Measurements from ENCODE around the gene TEX9.

Gene TEX9

GRCh38 chr15:56440214-56440770 lies 75.1 kb downstream of the TEX9 start:
- Histone ChIP-seq H3K9me3 (ENCODE audit: insufficient read depth, low read length) (no peaks in the 10 kb centered on the region), H3K27me3 (ENCODE audit: low read depth, low read length) (no peaks in the 10 kb centered on the region), H3K9ac (ENCODE audit: low read length) (no peak overlapping the region), H3K4me3 (ENCODE audit: low read length) (no peak overlapping the region), H3K4me2 (ENCODE audit: low read length) (no peak overlapping the region), H4K20me1 (ENCODE audit: insufficient read depth, low read length) (no peaks in the 10 kb centered on the region), H3K36me3 (replicated peaks; ENCODE audit: low read depth, low read length) (peaks cover 37% of the 10 kb centered on the region), H2AFZ (ENCODE audit: low read depth, low read length) (no peak overlapping the region), H3K4me1 (ENCODE audit: low read length) (no peaks in the 10 kb centered on the region), H3K79me2 (ENCODE audit: low read length) (no peaks in the 10 kb centered on the region), H3K27ac (ENCODE audit: low read length) (no peak overlapping the region)
- TF ChIP-seq CTCF (IDR thresholded peaks at IDR 0.05; ENCODE audit: low read depth, low read length) (no peak), EZH2phosphoT487 (IDR thresholded peaks at IDR 0.05; ENCODE audit: low read depth) (no peak)

- TF ChIP-seq CTCF (IDR thresholded peaks at IDR 0.05; ENCODE audit: low read depth, low read length) (no peak), EZH2phosphoT487 (IDR thresholded peaks at IDR 0.05; ENCODE audit: low read depth) (no peak)
- no peak overlapping the region for H3K4me3 ChIP-seq (ENCODE audit: low read length)
- no peaks in the 10 kb centered on the region for H3K27me3 ChIP-seq (ENCODE audit: low read depth, low read length)
Observed at GRCh38 chr15:56442354-56442753, 77.1 kb downstream of the TEX9 start.

GRCh38 chr15:56445746-56446145 lies 80.5 kb downstream of the TEX9 start:
- H3K27me3 ChIP-seq (ENCODE audit: low read depth, low read length), result no peaks in the 10 kb centered on the region
- no peaks in the 10 kb centered on the region for H3K9me3 ChIP-seq (ENCODE audit: insufficient read depth, low read length)
- H3K4me3 ChIP-seq (ENCODE audit: low read length), result no peak overlapping the region
- no peaks in the 10 kb centered on the region for H4K20me1 ChIP-seq (ENCODE audit: insufficient read depth, low read length)
- peaks cover 25% of the 10 kb centered on the region for H3K36me3 ChIP-seq (replicated peaks; ENCODE audit: low read depth, low read length)
- H3K79me2 ChIP-seq (ENCODE audit: low read length), result no peaks in the 10 kb centered on the region
- no peak for TF ChIP-seq CTCF (IDR thresholded peaks at IDR 0.05; ENCODE audit: low read depth, low read length)
- no peak for TF ChIP-seq EZH2phosphoT487 (IDR thresholded peaks at IDR 0.05; ENCODE audit: low read depth)
- no peaks in the 10 kb centered on the region for H3K4me1 ChIP-seq (ENCODE audit: low read length)
- no peak overlapping the region for H3K9ac ChIP-seq (ENCODE audit: low read length)
- H3K27ac ChIP-seq (ENCODE audit: low read length), result no peak overlapping the region
- H3K4me2 ChIP-seq (ENCODE audit: low read length), result no peak overlapping the region
- no peak overlapping the region for H2AFZ ChIP-seq (ENCODE audit: low read depth, low read length)

More at GRCh38 chr15:56442354-56442753, 77.1 kb downstream of the TEX9 start:
- H3K9me3 ChIP-seq (ENCODE audit: insufficient read depth, low read length), result no peaks in the 10 kb centered on the region
- no peaks in the 10 kb centered on the region for H4K20me1 ChIP-seq (ENCODE audit: insufficient read depth, low read length)
- H3K4me1 ChIP-seq (ENCODE audit: low read length), result no peaks in the 10 kb centered on the region
- H3K9ac ChIP-seq (ENCODE audit: low read length), result no peak overlapping the region
- peaks cover 44% of the 10 kb centered on the region for H3K36me3 ChIP-seq (replicated peaks; ENCODE audit: low read depth, low read length)
- H2AFZ ChIP-seq (ENCODE audit: low read depth, low read length), result no peak overlapping the region
- no peaks in the 10 kb centered on the region for H3K79me2 ChIP-seq (ENCODE audit: low read length)
- H3K4me2 ChIP-seq (ENCODE audit: low read length), result no peak overlapping the region
- no peak overlapping the region for H3K27ac ChIP-seq (ENCODE audit: low read length)

- Histone ChIP-seq H3K4me3 (ENCODE audit: low read length) (no peak overlapping the region), H3K4me2 (ENCODE audit: low read length) (no peak overlapping the region), H3K9me3 (ENCODE audit: insufficient read depth, low read length) (no peaks in the 10 kb centered on the region), H4K20me1 (ENCODE audit: insufficient read depth, low read length) (no peaks in the 10 kb centered on the region), H3K9ac (ENCODE audit: low read length) (no peak overlapping the region), H3K27me3 (ENCODE audit: low read depth, low read length) (no peaks in the 10 kb centered on the region), H3K27ac (ENCODE audit: low read length) (no peak overlapping the region), H3K79me2 (ENCODE audit: low read length) (no peaks in the 10 kb centered on the region; the same call in 1 of the 2 replicates), H2AFZ (ENCODE audit: low read depth, low read length) (no peak overlapping the region), H3K36me3 (replicated peaks; ENCODE audit: low read depth, low read length) (peaks cover 8% of the 10 kb centered on the region), H3K4me1 (ENCODE audit: low read length) (no peaks in the 10 kb centered on the region)
- TF ChIP-seq CTCF (IDR thresholded peaks at IDR 0.05; ENCODE audit: low read depth, low read length) (no peak), EZH2phosphoT487 (IDR thresholded peaks at IDR 0.05; ENCODE audit: low read depth) (no peak)
Observed at GRCh38 chr15:56454836-56455235, 89.6 kb downstream of the TEX9 start.
